SK-N-SH (cell line): ENCODE results near the gene TIMM17A. TPM values are rescaled to one million over a fixed set of nuclear protein-coding genes. Genes with fewer than 3 reads are reported as not detected.
"Not testable (repeated sequence)": the region's sequence is repeated elsewhere in the genome, so short reads cannot be mapped to it uniquely, and the experiment has no call there.

Experiments
- CTCF ChIA-PET: fragments of 300-600, 350-600 bp; formaldehyde crosslinking; extraction: SDS; loops from one replicate; lab custom pipeline; 2021; lab: Yijun Ruan, JAX
- POLR2A ChIA-PET: fragments of 350-600 bp; sonication (Branson Sonifier 250); formaldehyde crosslinking; extraction: SDS; loops from one replicate; lab custom pipeline; 2020; ENCODE audit warnings: antibody characterized with exemption, inconsistent platforms; lab: Yijun Ruan, JAX
- DNase-seq: peaks from one replicate; pipeline ENCODE4 v3.0.0; 2012
- H2AFZ ChIP-seq: fragments of 200-600 bp; sonication (generic); 2 replicates; pipeline ENCODE4 v1.8.1; 2016; ENCODE audit warnings: antibody characterized with exemption, mild to moderate bottlenecking, low read depth
- H3F3A ChIP-seq: fragments of 200-600 bp; sonication (generic); replicated peaks from 2 replicates; pipeline ENCODE3; 2016; ENCODE audit warnings: antibody characterized with exemption, mild to moderate bottlenecking; ENCODE audit not compliant: insufficient read depth
- H3K27ac ChIP-seq, 2 experiments: fragments of 200-500 bp in 1 of 2; fragments of 200-600 bp in 1 of 2; sonication (Bioruptor generic) in 1 of 2; sonication (generic), shearing (Covaris generic) in 1 of 2; 2 replicates each; pipeline versions ENCODE4 v1.5.1 to v1.6.1; 2014 to 2016; ENCODE audit warnings: low read depth in 2 of 2, inconsistent platforms in 1 of 2, low read length in 1 of 2, mild to moderate bottlenecking in 1 of 2, mixed read lengths in 1 of 2
- H3K27me3 ChIP-seq: fragments of 200-600 bp; sonication (generic), shearing (Covaris generic); 2 replicates; pipeline ENCODE4 v1.6.1; 2016; ENCODE audit warnings: mixed run types; ENCODE audit not compliant: insufficient read depth
- H3K36me3 ChIP-seq, 2 experiments: fragments of 200-500 bp in 1 of 2; fragments of 200-600 bp in 1 of 2; sonication (Bioruptor generic) in 1 of 2; sonication (generic) in 1 of 2; replicated peaks in 1 of 2; 2 replicates each; pipeline versions ENCODE3 to v1.5.1; 2014 to 2016; ENCODE audit warnings: low read length in 1 of 2, mild to moderate bottlenecking in 1 of 2; ENCODE audit not compliant: insufficient read depth in 2 of 2, control insufficient read depth in 1 of 2
- H3K4me1 ChIP-seq, 2 experiments: fragments of 200-500 bp in 1 of 2; fragments of 200-600 bp in 1 of 2; sonication (Bioruptor generic) in 1 of 2; sonication (generic), shearing (Covaris generic) in 1 of 2; 2 replicates each; pipeline versions ENCODE4 v1.5.1 to v1.6.1; 2014 to 2016; ENCODE audit warnings: low read depth in 1 of 2, low read length in 1 of 2, mixed run types in 1 of 2; ENCODE audit not compliant: insufficient read depth in 2 of 2, control insufficient read depth in 1 of 2
- H3K4me2 ChIP-seq: fragments of 200-600 bp; sonication (generic), shearing (Covaris generic); 2 replicates; pipeline ENCODE4 v1.6.1; 2017; ENCODE audit warnings: mixed run types
- H3K4me3 ChIP-seq, 2 experiments: fragments of 200-500 bp in 1 of 2; fragments of 200-600 bp in 1 of 2; sonication (Bioruptor generic) in 1 of 2; sonication (generic), shearing (Covaris generic) in 1 of 2; 2 replicates each; pipeline versions ENCODE4 v1.5.1 to v1.8.1; 2014 to 2016; ENCODE audit warnings: low read depth in 2 of 2, inconsistent platforms in 1 of 2, low read length in 1 of 2, mild to moderate bottlenecking in 1 of 2, mixed read lengths in 1 of 2, moderate library complexity in 1 of 2
- H3K79me2 ChIP-seq: fragments of 200-600 bp; sonication (generic); 2 replicates; pipeline ENCODE4 v1.8.1; 2017; ENCODE audit warnings: mild to moderate bottlenecking; ENCODE audit not compliant: insufficient read depth
- H3K9ac ChIP-seq: fragments of 200-600 bp; sonication (generic); 2 replicates; pipeline ENCODE4 v1.6.1; 2017; ENCODE audit warnings: mixed run types
- H3K9me2 ChIP-seq: fragments of 200-600 bp; sonication (generic); 2 replicates; pipeline ENCODE4 v1.6.1; 2017; ENCODE audit warnings: mixed run types
- H3K9me3 ChIP-seq: fragments of 200-600 bp; sonication (generic); 2 replicates; pipeline ENCODE4 v1.6.1; 2017; ENCODE audit warnings: mixed run types, mild to moderate bottlenecking, moderate library complexity
- H4K20me1 ChIP-seq: fragments of 200-600 bp; sonication (generic); 2 replicates; pipeline ENCODE4 v1.6.1; 2017; ENCODE audit warnings: mild to moderate bottlenecking, mixed run types; ENCODE audit not compliant: insufficient read depth
- FOSL2 ChIP-seq: IDR thresholded peaks from 2 replicates; pipeline ENCODE4 v1.4.0; 2012; ENCODE audit warnings: low read depth, mild to moderate bottlenecking, moderate library complexity, borderline replicate concordance
- MEF2A ChIP-seq: IDR thresholded peaks from 2 replicates; pipeline ENCODE4 v1.4.0; 2012; ENCODE audit warnings: low read depth, borderline replicate concordance
- NRF1 ChIP-seq: IDR thresholded peaks from 2 replicates; pipeline ENCODE4 v1.6.1; 2012; ENCODE audit warnings: low read depth, mild to moderate bottlenecking, low read length
- RAD21 ChIP-seq: IDR thresholded peaks from 2 replicates; pipeline ENCODE4 v1.6.1; 2012; ENCODE audit warnings: mild to moderate bottlenecking, low read length
- SIN3A ChIP-seq: IDR thresholded peaks from 2 replicates; pipeline ENCODE4 v1.6.1; 2012; ENCODE audit warnings: low read depth, mild to moderate bottlenecking, low read length, moderate library complexity, borderline replicate concordance
- SMC3 ChIP-seq: IDR thresholded peaks from 2 replicates; pipeline ENCODE4 v1.6.1; 2012; ENCODE audit warnings: low read depth, low read length, improper control_type of control experiment
- USF1 ChIP-seq: IDR thresholded peaks from 2 replicates; pipeline ENCODE4 v1.4.0; 2012; ENCODE audit warnings: low read depth, borderline replicate concordance
- YY1 ChIP-seq: IDR thresholded peaks from 2 replicates; pipeline ENCODE4 v1.4.0; 2012; ENCODE audit warnings: low read depth, mild to moderate bottlenecking
- WGBS: methylation state at CpG from one replicate; pipeline ENCODE4 v1.1.6; 2017; ENCODE audit warnings: low lambda C conversion rate; 5-methylcytosine and 5-hydroxymethylcytosine counted together
- polyA plus RNA-seq, 3 experiments: library from polyadenylated mRNA; depleted of rRNA; stranded (reverse); fragments of >200 nt; gene quantifications; 2 replicates each; pipeline ENCODE4 v1.2.3, GENCODE V29; 2012

TIMM17A gene
- polyA plus RNA-seq, 1 of the 3 experiments (the other 2 are of a cell fraction) = 33.6 TPM

GRCh38 chr1:201955729-201956143, 433 bp downstream of the TIMM17A start:
- Histone ChIP-seq H3K9me2 (no peaks in the 10 kb centered on the region), H3K4me3 (peak overlapping the region; percentile 84 to 98), H2AFZ (peak overlapping the region; percentile 98), H3K36me3 (peaks cover 19 to 31% of the 10 kb centered on the region in 2 experiments), H3K9me3 (no peaks in the 10 kb centered on the region), H4K20me1 (peaks cover 10% of the 10 kb centered on the region), H3K4me1 (peaks cover 0 to 3% of the 10 kb centered on the region in 2 experiments; a peak in 2 of 4 replicates), H3K4me2 (peak overlapping the region; percentile 80), H3K9ac (peak overlapping the region; percentile 94), H3F3A (peaks cover 16% of the 10 kb centered on the region), H3K79me2 (peaks cover 61% of the 10 kb centered on the region), H3K27me3 (no peaks in the 10 kb centered on the region), H3K27ac (peak overlapping the region; percentile 74 to 94; a peak in 3 of 4 replicates)
- ChIA-PET POLR2A (interaction anchor here (1.0 to 1.1 kb wide), 3 partner anchors 9 to 62 kb away, joined by 3 to 6 read pairs (median 3); partner anchors contain the start of gene LMOD1), CTCF (interaction anchor here (0.9 to 6.4 kb wide), 2 partner anchors 18 to 61 kb away, joined by 4 to 49 read pairs; no protein-coding TSS in a partner anchor)
- no peak for TF ChIP-seq FOSL2
- TF ChIP-seq SMC3 = 0 out of 2 replicates have a peak, but pooled peaks have one; percentile 0
- WGBS = 2% methylated on average over 17 of the region's 17 CpGs
- no peak for DNase-seq

- ChIA-PET POLR2A (no interaction called here), CTCF (interaction anchor here (1.1 to 6.4 kb wide), 3 partner anchors 15 to 80 kb away, joined by 3 to 49 read pairs (median 3); no protein-coding TSS in a partner anchor)
- DNase-seq = no peak
- Histone ChIP-seq H3K9me2 (no peaks in the 10 kb centered on the region), H4K20me1 (peaks cover 10% of the 10 kb centered on the region), H3K9me3 (no peaks in the 10 kb centered on the region), H3K9ac (no peak overlapping the region), H3K4me1 (peaks cover 0 to 3% of the 10 kb centered on the region in 2 experiments; a peak in 2 of 4 replicates), H3K4me3 (no peak overlapping the region), H3K36me3 (peaks cover 35 to 54% of the 10 kb centered on the region in 2 experiments), H3K4me2 (no peak overlapping the region), H3K27ac (no peak overlapping the region), H3K27me3 (no peaks in the 10 kb centered on the region), H3F3A (peaks cover 39% of the 10 kb centered on the region), H3K79me2 (peaks cover 85% of the 10 kb centered on the region), H2AFZ (no peak overlapping the region)
- TF ChIP-seq MEF2A (no peak), RAD21 (no peak), YY1 (no peak), SIN3A (no peak), USF1 (no peak), NRF1 (no peak)
- WGBS = 98% methylated on average over 5 of the region's 5 CpGs
These were observed 3.0 kb downstream of the TIMM17A start for GRCh38 chr1:201958348-201958747.

DNA sequence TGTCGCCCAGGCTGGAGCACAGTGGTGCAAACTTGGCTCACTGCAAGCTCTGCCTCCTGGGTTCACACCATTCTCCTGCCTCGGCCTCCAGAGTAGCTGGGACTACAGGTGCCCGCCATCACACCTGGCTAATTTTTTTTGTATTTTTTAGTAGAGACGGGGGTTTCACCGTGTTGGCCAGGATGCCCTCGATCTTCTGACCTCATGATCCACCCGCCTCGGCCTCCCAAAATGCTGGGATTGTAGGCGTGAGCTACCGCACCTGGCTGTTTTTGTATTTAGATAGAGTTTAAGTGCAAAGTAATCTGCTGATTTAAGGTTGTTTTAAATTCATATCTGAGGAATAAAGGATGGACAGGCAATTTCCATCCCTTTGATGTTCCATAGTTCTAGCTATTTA, 7.1 kb downstream of the TIMM17A start:
- peaks cover 55% of the 10 kb centered on the region for H3F3A ChIP-seq
- POLR2A ChIA-PET = interaction anchor here (1.2 kb wide), 1 partner anchor 8 kb away, joined by 3 read pairs; no protein-coding TSS in a partner anchor
- peaks cover 65% of the 10 kb centered on the region for H3K79me2 ChIP-seq
- not testable (repeated sequence) for H3K9ac ChIP-seq, H4K20me1 ChIP-seq, H3K4me2 ChIP-seq, H3K4me1 ChIP-seq, DNase-seq, H3K9me2 ChIP-seq, H3K27me3 ChIP-seq, H3K4me3 ChIP-seq, H2AFZ ChIP-seq, H3K9me3 ChIP-seq, H3K27ac ChIP-seq
- WGBS = 96% methylated on average over 10 of the region's 10 CpGs
- peaks cover 60 to 82% of the 10 kb centered on the region in 2 experiments for H3K36me3 ChIP-seq
- CTCF ChIA-PET = interaction anchor here (0.9 to 7.5 kb wide), 5 partner anchors 9 to 432 kb away, joined by 3 to 88 read pairs (median 4); no protein-coding TSS in a partner anchor
